ENCODE results near the gene CMTM8.

DNA sequence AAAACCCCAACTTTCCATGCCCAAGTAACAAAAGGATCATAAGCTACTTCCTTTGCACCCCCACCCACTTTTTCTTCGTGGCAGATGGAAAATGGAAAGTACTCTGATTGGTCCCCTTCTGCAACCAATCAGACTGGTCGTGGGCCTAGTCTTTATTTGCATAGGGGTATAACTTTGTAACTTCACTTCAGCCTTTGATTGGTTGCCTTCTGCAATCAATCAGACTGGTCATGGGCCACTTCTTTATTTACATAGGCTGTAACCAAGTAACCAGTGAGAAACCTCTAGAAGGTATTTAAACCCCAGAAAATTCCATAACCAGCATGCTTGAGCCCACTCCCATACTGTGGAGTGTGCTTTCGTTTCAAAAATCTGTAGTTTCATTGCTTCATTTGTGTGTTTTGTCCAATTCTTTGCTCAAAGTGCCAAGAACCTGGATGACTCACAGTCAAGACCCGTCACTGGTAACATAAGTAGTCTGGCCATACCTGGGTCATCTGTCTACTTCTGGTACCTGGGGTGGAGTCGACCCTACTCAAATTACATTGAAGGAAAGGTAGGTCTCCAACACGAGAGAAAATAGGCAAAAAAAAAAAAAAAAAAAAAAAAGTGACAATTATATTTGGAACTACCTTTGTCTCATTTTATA lies 41.9 kb downstream of the CMTM8 start:
- TF ChIP-seq EP300 (IDR thresholded peaks at IDR 0.05): no peak
- TF ChIP-seq, protein P1, sequence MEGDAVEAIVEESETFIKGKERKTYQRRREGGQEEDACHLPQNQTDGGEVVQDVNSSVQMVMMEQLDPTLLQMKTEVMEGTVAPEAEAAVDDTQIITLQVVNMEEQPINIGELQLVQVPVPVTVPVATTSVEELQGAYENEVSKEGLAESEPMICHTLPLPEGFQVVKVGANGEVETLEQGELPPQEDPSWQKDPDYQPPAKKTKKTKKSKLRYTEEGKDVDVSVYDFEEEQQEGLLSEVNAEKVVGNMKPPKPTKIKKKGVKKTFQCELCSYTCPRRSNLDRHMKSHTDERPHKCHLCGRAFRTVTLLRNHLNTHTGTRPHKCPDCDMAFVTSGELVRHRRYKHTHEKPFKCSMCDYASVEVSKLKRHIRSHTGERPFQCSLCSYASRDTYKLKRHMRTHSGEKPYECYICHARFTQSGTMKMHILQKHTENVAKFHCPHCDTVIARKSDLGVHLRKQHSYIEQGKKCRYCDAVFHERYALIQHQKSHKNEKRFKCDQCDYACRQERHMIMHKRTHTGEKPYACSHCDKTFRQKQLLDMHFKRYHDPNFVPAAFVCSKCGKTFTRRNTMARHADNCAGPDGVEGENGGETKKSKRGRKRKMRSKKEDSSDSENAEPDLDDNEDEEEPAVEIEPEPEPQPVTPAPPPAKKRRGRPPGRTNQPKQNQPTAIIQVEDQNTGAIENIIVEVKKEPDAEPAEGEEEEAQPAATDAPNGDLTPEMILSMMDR (IDR thresholded peaks at IDR 0.05): no peak
